ENCODE results near the gene CCDC80. TPM values are rescaled to one million over a fixed set of nuclear protein-coding genes. Genes with fewer than 3 reads are reported as not detected.
A peak's percentile ranks its signal among the peaks of the same experiment; 100 is the strongest.

CCDC80 gene
- total and polyA plus RNA-seq, 9 of the 15 experiments (the other 6 are each of a cell fraction or from before 2014, with no cell fraction given) = 0.17 to 2.0 (median 1.1) TPM

DNA sequence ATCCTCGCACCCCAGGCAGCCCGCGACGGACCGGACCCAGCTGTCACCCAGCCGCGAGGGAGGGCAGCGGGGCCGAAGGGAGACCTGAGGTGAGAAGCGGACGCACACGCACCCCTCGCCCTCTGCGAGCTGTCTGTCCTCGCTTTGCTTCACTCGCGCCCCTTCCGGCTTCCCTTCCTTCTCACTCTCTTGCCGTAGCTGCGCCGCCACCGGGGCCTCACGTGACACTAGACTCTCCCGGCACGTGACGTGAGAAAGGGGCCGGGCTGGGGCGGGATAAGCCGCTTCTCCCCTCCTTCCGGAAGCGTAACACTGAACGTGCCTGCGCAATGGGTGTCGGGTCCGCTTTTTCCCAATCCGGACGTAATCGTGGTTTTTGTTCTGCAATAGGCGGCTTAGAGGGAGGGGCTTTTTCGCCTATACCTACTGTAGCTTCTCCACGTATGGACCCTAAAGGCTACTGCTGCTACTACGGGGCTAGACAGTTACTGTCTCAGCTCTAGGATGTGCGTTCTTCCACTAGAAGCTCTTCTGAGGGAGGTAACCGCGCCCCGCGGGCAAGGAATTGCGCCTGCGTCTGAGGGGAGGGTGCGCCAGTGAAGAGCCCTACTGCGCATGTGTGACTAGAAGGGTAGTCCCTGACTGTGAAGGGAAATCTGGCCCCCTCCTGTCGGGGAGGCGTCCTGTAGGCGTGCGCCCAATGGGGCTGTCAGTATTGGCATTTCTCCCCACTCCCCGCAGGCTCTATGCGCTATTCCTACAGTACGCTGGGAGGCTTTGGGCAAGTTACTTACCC is 79.0 kb downstream of the CCDC80 start, which contains the start of the genes ATG3 and SLC35A5 (continued):
- TF ChIP-seq GTF3C2 (IDR thresholded peaks at IDR 0.05; ENCODE audit: borderline replicate concordance, extremely low read depth, insufficient read length) = no peak
- no peak for TF ChIP-seq SRSF3 (IDR thresholded peaks at IDR 0.05; ENCODE audit: insufficient read depth, low read length)
- TF ChIP-seq, protein P1, sequence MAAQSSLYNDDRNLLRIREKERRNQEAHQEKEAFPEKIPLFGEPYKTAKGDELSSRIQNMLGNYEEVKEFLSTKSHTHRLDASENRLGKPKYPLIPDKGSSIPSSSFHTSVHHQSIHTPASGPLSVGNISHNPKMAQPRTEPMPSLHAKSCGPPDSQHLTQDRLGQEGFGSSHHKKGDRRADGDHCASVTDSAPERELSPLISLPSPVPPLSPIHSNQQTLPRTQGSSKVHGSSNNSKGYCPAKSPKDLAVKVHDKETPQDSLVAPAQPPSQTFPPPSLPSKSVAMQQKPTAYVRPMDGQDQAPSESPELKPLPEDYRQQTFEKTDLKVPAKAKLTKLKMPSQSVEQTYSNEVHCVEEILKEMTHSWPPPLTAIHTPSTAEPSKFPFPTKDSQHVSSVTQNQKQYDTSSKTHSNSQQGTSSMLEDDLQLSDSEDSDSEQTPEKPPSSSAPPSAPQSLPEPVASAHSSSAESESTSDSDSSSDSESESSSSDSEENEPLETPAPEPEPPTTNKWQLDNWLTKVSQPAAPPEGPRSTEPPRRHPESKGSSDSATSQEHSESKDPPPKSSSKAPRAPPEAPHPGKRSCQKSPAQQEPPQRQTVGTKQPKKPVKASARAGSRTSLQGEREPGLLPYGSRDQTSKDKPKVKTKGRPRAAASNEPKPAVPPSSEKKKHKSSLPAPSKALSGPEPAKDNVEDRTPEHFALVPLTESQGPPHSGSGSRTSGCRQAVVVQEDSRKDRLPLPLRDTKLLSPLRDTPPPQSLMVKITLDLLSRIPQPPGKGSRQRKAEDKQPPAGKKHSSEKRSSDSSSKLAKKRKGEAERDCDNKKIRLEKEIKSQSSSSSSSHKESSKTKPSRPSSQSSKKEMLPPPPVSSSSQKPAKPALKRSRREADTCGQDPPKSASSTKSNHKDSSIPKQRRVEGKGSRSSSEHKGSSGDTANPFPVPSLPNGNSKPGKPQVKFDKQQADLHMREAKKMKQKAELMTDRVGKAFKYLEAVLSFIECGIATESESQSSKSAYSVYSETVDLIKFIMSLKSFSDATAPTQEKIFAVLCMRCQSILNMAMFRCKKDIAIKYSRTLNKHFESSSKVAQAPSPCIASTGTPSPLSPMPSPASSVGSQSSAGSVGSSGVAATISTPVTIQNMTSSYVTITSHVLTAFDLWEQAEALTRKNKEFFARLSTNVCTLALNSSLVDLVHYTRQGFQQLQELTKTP (IDR thresholded peaks at IDR 0.05; ENCODE audit: low read depth in 1 of 2, partially characterized antibody in 2 of 2) = peak in 1 of 2 experiments; percentile 43
- no peak for TF ChIP-seq BRF1 (IDR thresholded peaks at IDR 0.05; ENCODE audit: borderline replicate concordance, extremely low read depth, insufficient read length)
- peak; percentile 75 for TF ChIP-seq MEIS2 (IDR thresholded peaks at IDR 0.05; ENCODE audit: partially characterized antibody)
- peak; percentile 68; the same call in 1 of the 2 replicates for TF ChIP-seq TGIF2 (CRISPR knock-in tag; IDR thresholded peaks at IDR 0.05)
- no peak for TF ChIP-seq SMAD2 (IDR thresholded peaks at IDR 0.05; ENCODE audit: low read depth, low read length)
- TF ChIP-seq HDGF (IDR thresholded peaks at IDR 0.05) = no peak
- TF ChIP-seq, protein P2, sequence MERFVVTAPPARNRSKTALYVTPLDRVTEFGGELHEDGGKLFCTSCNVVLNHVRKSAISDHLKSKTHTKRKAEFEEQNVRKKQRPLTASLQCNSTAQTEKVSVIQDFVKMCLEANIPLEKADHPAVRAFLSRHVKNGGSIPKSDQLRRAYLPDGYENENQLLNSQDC (CRISPR knock-in tag; IDR thresholded peaks at IDR 0.05) = no peak
- no peak for TF ChIP-seq KAT8 (IDR thresholded peaks at IDR 0.05; ENCODE audit: low read depth)
- TF ChIP-seq MAX (CRISPR knock-in tag; IDR thresholded peaks at IDR 0.05) = peak; percentile 79
- peak; percentile 74 for TF ChIP-seq ASH1L (IDR thresholded peaks at IDR 0.05; ENCODE audit: borderline replicate concordance, low read depth, partially characterized antibody)
- TF ChIP-seq ESRRB (CRISPR knock-in tag; IDR thresholded peaks at IDR 0.05; ENCODE audit: borderline replicate concordance) = no peak
- TF ChIP-seq MAFG (tag; conservative IDR thresholded peaks at IDR 0.05) = no peak
- TF ChIP-seq TBL1XR1 (IDR thresholded peaks at IDR 0.05; ENCODE audit: low read length in 2 of 2) = peak in 1 of 2 experiments; percentile 26; a peak in 1 of 4 replicates
- TF ChIP-seq, protein P3, sequence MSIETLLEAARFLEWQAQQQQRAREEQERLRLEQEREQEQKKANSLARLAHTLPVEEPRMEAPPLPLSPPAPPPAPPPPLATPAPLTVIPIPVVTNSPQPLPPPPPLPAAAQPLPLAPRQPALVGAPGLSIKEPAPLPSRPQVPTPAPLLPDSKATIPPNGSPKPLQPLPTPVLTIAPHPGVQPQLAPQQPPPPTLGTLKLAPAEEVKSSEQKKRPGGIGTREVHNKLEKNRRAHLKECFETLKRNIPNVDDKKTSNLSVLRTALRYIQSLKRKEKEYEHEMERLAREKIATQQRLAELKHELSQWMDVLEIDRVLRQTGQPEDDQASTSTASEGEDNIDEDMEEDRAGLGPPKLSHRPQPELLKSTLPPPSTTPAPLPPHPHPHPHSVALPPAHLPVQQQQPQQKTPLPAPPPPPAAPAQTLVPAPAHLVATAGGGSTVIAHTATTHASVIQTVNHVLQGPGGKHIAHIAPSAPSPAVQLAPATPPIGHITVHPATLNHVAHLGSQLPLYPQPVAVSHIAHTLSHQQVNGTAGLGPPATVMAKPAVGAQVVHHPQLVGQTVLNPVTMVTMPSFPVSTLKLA (conservative IDR thresholded peaks at IDR 0.05) = peak; percentile 90 to 93
- TF ChIP-seq SMARCA4 (IDR thresholded peaks at IDR 0.05) = no peak

Measured in K562 (cell line).